Measurements from ENCODE around the gene URI1.

GRCh38 chr19:30047432-30047831, 105.4 kb downstream of the URI1 start:
- TF ChIP-seq CTCF (IDR thresholded peaks at IDR 0.05) (no peak), POLR2A (IDR thresholded peaks at IDR 0.05) (no peak)
